H9 (cell line): ENCODE measurements around the gene COL23A1. TPM values are rescaled to one million over a fixed set of nuclear protein-coding genes. Genes with fewer than 3 reads are reported as not detected.
A peak's percentile ranks its signal among the peaks of the same experiment; 100 is the strongest.

ENCODE experiments used
- DNase-seq: peaks from one replicate; pipeline ENCODE4 v3.0.0-alpha.2; 2017
- H2AFZ ChIP-seq: one replicate; pipeline ENCODE4 v1.6.1; 2013; ENCODE audit warnings: mild to moderate bottlenecking, low read length, control low read depth, moderate library complexity
- H2AK5ac ChIP-seq: 2 replicates; pipeline ENCODE4 v1.6.1; 2013; ENCODE audit warnings: low read length, control low read depth, mixed read lengths; ENCODE audit not compliant: insufficient read length
- H2BK120ac ChIP-seq: one replicate; pipeline ENCODE4 v1.6.1; 2013; ENCODE audit warnings: low read depth, mild to moderate bottlenecking, low read length, control low read depth, inconsistent platforms; ENCODE audit not compliant: poor library complexity, severe bottlenecking
- H2BK12ac ChIP-seq: 2 replicates; pipeline ENCODE4 v1.6.1; 2013; ENCODE audit warnings: low read length, control low read depth, mixed read lengths, low read depth; ENCODE audit not compliant: insufficient read length
- H2BK15ac ChIP-seq: 2 replicates; pipeline ENCODE4 v1.6.1; 2013; ENCODE audit warnings: low read depth, low read length, control low read depth
- H2BK20ac ChIP-seq: one replicate; pipeline ENCODE4 v1.6.1; 2013; ENCODE audit warnings: low read depth, mild to moderate bottlenecking, low read length, control low read depth, inconsistent platforms; ENCODE audit not compliant: poor library complexity, severe bottlenecking
- H2BK5ac ChIP-seq: 2 replicates; pipeline ENCODE4 v1.6.1; 2013; ENCODE audit warnings: low read length, control low read depth, mixed read lengths; ENCODE audit not compliant: insufficient read length
- H3K14ac ChIP-seq: 2 replicates; pipeline ENCODE4 v1.6.1; 2013; ENCODE audit warnings: low read length, control low read depth; ENCODE audit not compliant: insufficient read depth
- H3K18ac ChIP-seq: 2 replicates; pipeline ENCODE4 v1.6.1; 2013; ENCODE audit warnings: low read depth, mild to moderate bottlenecking, mixed read lengths, low read length, control low read depth; ENCODE audit not compliant: insufficient read length
- H3K23ac ChIP-seq: 2 replicates; pipeline ENCODE4 v1.6.1; 2013; ENCODE audit warnings: low read length, control low read depth, mixed read lengths, low read depth; ENCODE audit not compliant: insufficient read length
- H3K23me2 ChIP-seq: 2 replicates; pipeline ENCODE4 v1.6.1; 2013; ENCODE audit warnings: low read depth, mild to moderate bottlenecking, mixed read lengths, low read length, control low read depth; ENCODE audit not compliant: insufficient read length, poor library complexity, severe bottlenecking
- H3K27ac ChIP-seq: 2 replicates; pipeline ENCODE4 v1.5.1; 2013; ENCODE audit warnings: low read length, control low read depth, mixed read lengths, low read depth; ENCODE audit not compliant: insufficient read length
- H3K27me3 ChIP-seq: 2 replicates; pipeline ENCODE4 v1.6.1; 2013; ENCODE audit warnings: low read length, control low read depth, inconsistent platforms; ENCODE audit not compliant: insufficient read depth
- H3K4ac ChIP-seq: 2 replicates; pipeline ENCODE4 v1.6.1; 2013; ENCODE audit warnings: low read depth, mild to moderate bottlenecking, control low read depth, inconsistent platforms, low read length, moderate library complexity
- H3K4me1 ChIP-seq: 2 replicates; pipeline ENCODE4 v1.6.1; 2013; ENCODE audit warnings: low read length, control low read depth, inconsistent platforms; ENCODE audit not compliant: insufficient read depth
- H3K4me2 ChIP-seq: 2 replicates; pipeline ENCODE4 v1.6.1; 2013; ENCODE audit warnings: low read length, control low read depth, mixed read lengths; ENCODE audit not compliant: insufficient read length, insufficient read depth
- H3K56ac ChIP-seq: 2 replicates; pipeline ENCODE4 v1.6.1; 2013; ENCODE audit warnings: low read depth, mild to moderate bottlenecking, mixed read lengths, low read length, control low read depth; ENCODE audit not compliant: insufficient read length
- H3K79me1 ChIP-seq: 2 replicates; pipeline ENCODE4 v1.6.1; 2013; ENCODE audit warnings: low read depth, mild to moderate bottlenecking, moderate library complexity, low read length, control low read depth, inconsistent platforms; ENCODE audit not compliant: insufficient read depth, poor library complexity, severe bottlenecking
- H3K79me2 ChIP-seq: 2 replicates; pipeline ENCODE4 v1.6.1; 2013; ENCODE audit warnings: low read length, control low read depth, inconsistent platforms; ENCODE audit not compliant: insufficient read depth
- H3K9ac ChIP-seq: 2 replicates; pipeline ENCODE4 v1.6.1; 2013; ENCODE audit warnings: low read length, control low read depth, mixed read lengths; ENCODE audit not compliant: insufficient read length; ENCODE audit errors: extremely low read depth
- H3K9me3 ChIP-seq: one replicate; pipeline ENCODE4 v1.6.1; 2013; ENCODE audit warnings: low read depth, low read length, inconsistent platforms; ENCODE audit not compliant: control insufficient read depth
- H3T11ph ChIP-seq: one replicate; pipeline ENCODE4 v1.6.1; 2013; ENCODE audit warnings: mild to moderate bottlenecking, low read length, control low read depth, inconsistent platforms
- H4K20me1 ChIP-seq: one replicate; pipeline ENCODE4 v1.6.1; 2013; ENCODE audit not compliant: control insufficient read depth, insufficient read length, insufficient read depth
- H4K5ac ChIP-seq: 2 replicates; pipeline ENCODE4 v1.6.1; 2013; ENCODE audit warnings: low read depth, mild to moderate bottlenecking, mixed read lengths, low read length, control low read depth; ENCODE audit not compliant: insufficient read length
- H4K8ac ChIP-seq: replicated peaks from 2 replicates; pipeline ENCODE4 v1.6.1; 2013; ENCODE audit warnings: low read length, control low read depth, mixed read lengths, low read depth; ENCODE audit not compliant: insufficient read length
- H4K91ac ChIP-seq: 2 replicates; pipeline ENCODE4 v1.6.1; 2013; ENCODE audit warnings: low read depth, mild to moderate bottlenecking, moderate library complexity, mixed read lengths, low read length, control low read depth; ENCODE audit not compliant: insufficient read length
- H3K27ac Mint-ChIP-seq, 3 experiments: 2 replicates in 2 of 3; 3 replicates in 1 of 3; pipeline ENCODE4 v1.8.0; 2020 to 2021; ENCODE audit warnings: mixed read lengths in 3 of 3, mild to moderate bottlenecking in 1 of 3, moderate library complexity in 1 of 3
- H3K27me3 Mint-ChIP-seq: 2 replicates; pipeline ENCODE4 v1.8.0; 2021; ENCODE audit warnings: low read depth, mild to moderate bottlenecking, moderate library complexity, mixed read lengths
- H3K36me3 Mint-ChIP-seq, 3 experiments: 2 replicates in 2 of 3; 3 replicates in 1 of 3; pipeline ENCODE4 v1.8.0; 2020 to 2021; ENCODE audit warnings: low read depth in 3 of 3, mixed read lengths in 3 of 3; ENCODE audit not compliant: insufficient read depth in 1 of 3
- H3K4me1 Mint-ChIP-seq, 2 experiments: 2 replicates each; pipeline ENCODE4 v1.8.0; 2020; ENCODE audit warnings: mixed read lengths in 2 of 2
- H3K4me3 Mint-ChIP-seq, 2 experiments: 2 replicates in 1 of 2; 3 replicates in 1 of 2; pipeline ENCODE4 v1.8.0; 2020 to 2021; ENCODE audit warnings: mild to moderate bottlenecking in 2 of 2, mixed read lengths in 2 of 2, moderate library complexity in 1 of 2
- H3K9me3 Mint-ChIP-seq, 2 experiments: 2 replicates in 1 of 2; 3 replicates in 1 of 2; pipeline ENCODE4 v1.8.0; 2020; ENCODE audit warnings: mild to moderate bottlenecking in 2 of 2, mixed read lengths in 2 of 2, moderate library complexity in 1 of 2
- WGBS: extraction: QIAGEN DNeasy Blood & Tissue Kit; methylation state at CpG from one replicate; pipeline ENCODE4 v1.1.7; 2013; ENCODE audit warnings: missing lambda C conversion rate, low lambda C conversion rate, mixed read lengths; ENCODE audit not compliant: insufficient read length; ENCODE audit errors: extremely low coverage; 5-methylcytosine and 5-hydroxymethylcytosine counted together
- total RNA-seq: library from RNA; stranded (reverse); gene quantifications from 2 replicates; pipeline ENCODE4 v1.2.1, GENCODE V29; 2021
- TF ChIP-seq, protein P1 (sequence below): fragments of 200-600 bp; sonication (generic); conservative IDR thresholded peaks from 3 replicates; pipeline ENCODE4 v1.8.0; 2021; ENCODE audit warnings: antibody characterized with exemption, mild to moderate bottlenecking

The COL23A1 gene
- total RNA-seq, 1 experiment from 2014 or later = 2.6 TPM

DNA sequence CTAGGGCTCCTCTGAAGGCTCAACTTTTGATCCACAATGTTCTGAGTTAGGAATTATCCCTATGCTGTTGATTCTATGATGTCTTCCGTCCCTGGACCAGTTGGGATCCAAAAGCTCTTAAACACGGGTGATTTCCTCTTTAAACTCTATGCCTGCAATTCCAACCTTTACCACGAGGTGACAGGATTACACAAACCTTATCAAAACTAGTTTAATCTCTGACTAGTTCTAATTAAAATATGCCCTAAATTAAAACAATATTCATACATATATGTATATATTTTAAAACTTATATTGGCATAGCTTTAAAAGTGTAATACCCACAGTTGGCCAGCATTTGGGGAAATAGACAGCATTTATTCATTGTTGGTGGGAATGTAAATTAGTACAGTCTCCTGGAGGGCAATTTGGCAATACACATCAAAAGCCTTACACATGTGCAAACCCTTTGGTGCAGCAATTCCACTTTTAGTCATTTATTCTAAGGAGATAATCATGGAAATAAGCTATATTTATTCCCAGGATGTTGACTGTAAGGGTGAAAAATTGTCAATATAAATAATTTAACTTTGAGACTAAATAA is 306.0 kb downstream of the COL23A1 start:
- DNase-seq = no peak
- no CpG with 5 or more reads among the region's 3 CpGs for WGBS

More for the DNA sequence above, 306.0 kb downstream of the COL23A1 start:
- Histone ChIP-seq H3K23ac (no peak overlapping the region), H3T11ph (no peak overlapping the region), H3K79me2 (no peaks in the 10 kb centered on the region), H3K27ac (no peak overlapping the region), H4K91ac (no peak overlapping the region), H3K4me2 (no peak overlapping the region), H3K56ac (no peak overlapping the region), H3K27me3 (no peaks in the 10 kb centered on the region), H4K5ac (no peak overlapping the region), H3K4ac (no peak overlapping the region), H2AK5ac (no peak overlapping the region), H3K18ac (no peak overlapping the region), H4K8ac (no peak overlapping the region), H2BK120ac (no peak overlapping the region), H3K14ac (no peak overlapping the region), H3K9me3 (no peaks in the 10 kb centered on the region), H3K23me2 (no peaks in the 10 kb centered on the region), H2BK12ac (no peak overlapping the region), H4K20me1 (no peaks in the 10 kb centered on the region), H2BK15ac (no peak overlapping the region), H2BK5ac (no peak overlapping the region), H2BK20ac (no peak overlapping the region), H3K4me1 (no peaks in the 10 kb centered on the region), H2AFZ (no peak overlapping the region), H3K79me1 (no peaks in the 10 kb centered on the region), H3K9ac (no peak overlapping the region)
- Mint-ChIP-seq H3K9me3 (peaks cover 5 to 6% of the 10 kb centered on the region in 2 experiments; a peak in 4 of 5 replicates), H3K4me1 (peaks cover 4 to 16% of the 10 kb centered on the region in 2 experiments), H3K36me3 (peaks cover 0 to 2% (median 0%) of the 10 kb centered on the region in 3 experiments; a peak in 2 of 7 replicates), H3K27me3 (peaks cover 26% of the 10 kb centered on the region), H3K4me3 (no peak overlapping the region), H3K27ac (no peak overlapping the region)
- TF ChIP-seq, protein P1, sequence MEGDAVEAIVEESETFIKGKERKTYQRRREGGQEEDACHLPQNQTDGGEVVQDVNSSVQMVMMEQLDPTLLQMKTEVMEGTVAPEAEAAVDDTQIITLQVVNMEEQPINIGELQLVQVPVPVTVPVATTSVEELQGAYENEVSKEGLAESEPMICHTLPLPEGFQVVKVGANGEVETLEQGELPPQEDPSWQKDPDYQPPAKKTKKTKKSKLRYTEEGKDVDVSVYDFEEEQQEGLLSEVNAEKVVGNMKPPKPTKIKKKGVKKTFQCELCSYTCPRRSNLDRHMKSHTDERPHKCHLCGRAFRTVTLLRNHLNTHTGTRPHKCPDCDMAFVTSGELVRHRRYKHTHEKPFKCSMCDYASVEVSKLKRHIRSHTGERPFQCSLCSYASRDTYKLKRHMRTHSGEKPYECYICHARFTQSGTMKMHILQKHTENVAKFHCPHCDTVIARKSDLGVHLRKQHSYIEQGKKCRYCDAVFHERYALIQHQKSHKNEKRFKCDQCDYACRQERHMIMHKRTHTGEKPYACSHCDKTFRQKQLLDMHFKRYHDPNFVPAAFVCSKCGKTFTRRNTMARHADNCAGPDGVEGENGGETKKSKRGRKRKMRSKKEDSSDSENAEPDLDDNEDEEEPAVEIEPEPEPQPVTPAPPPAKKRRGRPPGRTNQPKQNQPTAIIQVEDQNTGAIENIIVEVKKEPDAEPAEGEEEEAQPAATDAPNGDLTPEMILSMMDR = peak; percentile 95
